GM19025 (cell line): ENCODE measurements around the gene SPATA2L.

Experiments used
- ATAC-seq: cut with Tn5 transposase; IDR thresholded peaks from one replicate; pipeline ENCODE4 v1.9.1; 2021; ENCODE audit warnings: mild to moderate bottlenecking, low read depth, moderate library complexity; ENCODE audit not compliant: unreplicated experiment

Gene SPATA2L

DNA sequence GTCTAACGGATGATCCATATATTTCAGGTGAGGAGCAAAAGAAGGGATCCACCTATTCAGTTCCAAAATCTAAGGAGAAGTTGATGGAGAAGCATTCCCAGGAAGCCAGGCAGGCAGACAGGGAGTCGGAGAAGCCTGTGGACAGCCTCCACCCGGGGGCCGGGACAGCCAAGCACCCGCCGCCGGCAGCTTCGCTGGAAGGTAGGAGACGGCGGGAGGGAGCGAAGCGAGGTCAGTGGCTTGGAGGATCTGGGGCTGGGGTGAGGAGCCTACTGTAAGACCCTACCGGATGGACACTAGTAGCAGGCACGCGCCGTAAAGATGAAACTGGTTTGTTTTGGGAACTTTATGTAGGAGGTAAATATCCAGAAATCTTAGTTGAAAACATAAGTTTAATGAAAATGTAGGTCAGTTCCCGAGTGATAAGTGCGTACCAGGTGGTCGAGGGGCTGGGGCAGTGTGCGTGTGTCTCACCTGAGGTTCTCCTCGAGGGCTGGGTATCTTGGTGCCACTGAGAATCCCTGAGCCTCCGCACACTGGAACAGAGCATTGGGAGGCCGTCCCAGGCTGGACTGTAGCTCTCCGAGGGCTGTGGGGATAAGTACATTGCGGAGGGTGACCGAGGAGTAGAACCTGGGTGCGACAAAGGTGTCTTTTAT is 43.2 kb downstream of the SPATA2L start:
- ATAC-seq, result no peak

DNA sequence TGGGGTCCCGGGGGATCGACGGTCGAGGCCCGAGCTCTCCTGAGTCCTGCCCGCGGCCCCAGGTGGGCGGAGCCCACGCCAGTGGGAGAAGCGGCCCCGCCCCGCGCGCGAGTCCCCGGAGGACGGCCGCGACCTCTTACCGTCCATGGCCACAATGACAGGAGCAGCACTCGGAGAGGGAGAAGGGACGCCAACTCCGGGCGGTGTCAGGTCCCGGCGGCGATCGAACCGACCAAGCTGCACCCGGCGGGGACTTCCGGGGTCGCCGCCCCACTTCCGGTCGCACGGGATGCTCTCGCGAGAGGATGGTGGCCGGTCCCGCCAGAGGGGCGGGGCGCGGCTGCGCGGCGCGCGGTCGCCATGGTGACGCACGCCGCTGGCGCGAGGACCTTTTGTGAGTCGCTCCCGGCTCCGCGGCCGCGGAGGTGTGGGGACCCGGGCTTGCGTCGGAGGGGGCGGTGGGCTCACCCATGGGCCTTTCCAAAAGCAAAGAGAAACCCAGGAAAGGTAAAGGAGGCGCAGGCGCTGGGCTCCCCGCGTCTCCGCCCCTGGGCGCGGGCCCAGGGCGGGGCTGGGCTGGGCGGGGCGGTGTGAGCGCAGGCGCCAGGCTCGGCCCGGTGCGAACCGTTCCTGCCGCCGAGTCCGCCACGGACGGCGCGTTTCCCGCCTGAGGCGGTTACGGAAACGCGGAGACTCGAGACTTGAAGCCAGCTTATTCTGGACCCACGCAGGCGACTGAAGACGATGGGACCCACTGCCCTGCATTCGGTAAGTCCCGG is 43.9 kb downstream of the SPATA2L start, which contains the start of the genes CHMP1A and SPATA33:
TSS of gene CHMP1A (minus strand) at position 267 of the 779 bp plus-strand sequence. CDS start at position 147, 120 bp downstream.
TSS of gene SPATA33 (plus strand) at position 395 of the 779 bp plus-strand sequence. CDS start at position 471, 76 bp downstream.
- peak; percentile 89 for ATAC-seq

DNA sequence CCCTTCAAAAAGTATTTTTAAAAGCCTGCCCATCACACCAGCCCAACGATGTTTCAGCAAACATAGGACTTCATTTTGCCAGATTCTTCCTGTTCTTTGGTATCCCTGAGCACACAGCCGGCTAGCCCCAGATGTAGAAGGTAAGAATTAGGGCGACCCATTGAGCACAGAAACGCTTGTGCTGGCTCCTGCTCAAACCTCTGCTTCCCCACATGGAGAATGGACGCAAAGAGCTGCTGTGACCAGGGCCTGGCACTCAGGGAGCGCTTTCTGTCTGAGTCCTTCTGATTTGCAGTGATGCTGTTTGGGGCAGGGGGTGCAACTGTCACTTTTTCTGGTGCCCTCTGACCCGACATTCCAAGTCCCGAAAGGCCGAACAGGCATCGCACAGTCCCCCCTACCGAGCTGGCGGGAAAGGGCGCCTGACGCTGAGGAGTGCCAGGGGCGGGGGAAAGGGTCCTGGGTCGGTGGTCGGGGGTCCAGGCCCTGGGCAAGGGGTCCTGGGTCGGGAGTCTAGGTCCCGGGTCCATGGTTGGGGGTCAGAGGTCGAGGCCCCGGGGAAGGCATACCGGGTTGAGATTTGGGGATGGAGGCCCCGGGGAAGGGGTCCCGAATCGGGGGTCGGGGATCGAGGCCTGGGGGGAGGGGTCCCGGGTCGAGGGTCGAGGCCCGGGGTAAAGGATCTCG is 44.9 kb downstream of the SPATA2L start:
- no peak for ATAC-seq

DNA sequence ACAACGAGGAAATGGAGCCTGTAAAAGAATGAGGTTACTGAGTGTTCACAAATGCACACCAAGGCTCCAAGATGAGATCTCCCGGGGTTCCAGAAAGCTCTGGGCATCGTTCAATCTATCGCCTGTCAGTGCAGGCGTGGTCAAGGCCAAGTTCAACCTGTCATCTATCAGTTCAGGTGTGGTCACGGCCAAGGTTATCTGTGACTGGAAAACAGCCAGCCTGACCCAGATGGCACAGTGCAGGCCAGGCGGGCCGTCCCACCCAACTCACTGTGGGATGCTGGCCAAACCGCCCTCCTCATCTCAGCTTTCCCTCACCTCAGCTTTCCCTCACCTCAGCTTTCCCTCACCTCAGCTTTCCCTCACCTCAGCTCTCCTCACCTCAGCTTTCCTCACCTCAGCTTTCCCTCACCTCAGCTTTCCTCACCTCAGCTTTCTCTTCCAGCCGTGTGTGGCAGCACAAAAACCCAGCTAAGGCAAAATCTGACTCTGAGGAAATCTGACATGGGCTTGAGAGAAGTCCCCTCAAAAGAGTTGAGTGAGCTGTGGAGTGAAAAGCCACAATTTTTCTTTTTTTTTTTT is 46.4 kb downstream of the SPATA2L start:
- no peak for ATAC-seq

DNA sequence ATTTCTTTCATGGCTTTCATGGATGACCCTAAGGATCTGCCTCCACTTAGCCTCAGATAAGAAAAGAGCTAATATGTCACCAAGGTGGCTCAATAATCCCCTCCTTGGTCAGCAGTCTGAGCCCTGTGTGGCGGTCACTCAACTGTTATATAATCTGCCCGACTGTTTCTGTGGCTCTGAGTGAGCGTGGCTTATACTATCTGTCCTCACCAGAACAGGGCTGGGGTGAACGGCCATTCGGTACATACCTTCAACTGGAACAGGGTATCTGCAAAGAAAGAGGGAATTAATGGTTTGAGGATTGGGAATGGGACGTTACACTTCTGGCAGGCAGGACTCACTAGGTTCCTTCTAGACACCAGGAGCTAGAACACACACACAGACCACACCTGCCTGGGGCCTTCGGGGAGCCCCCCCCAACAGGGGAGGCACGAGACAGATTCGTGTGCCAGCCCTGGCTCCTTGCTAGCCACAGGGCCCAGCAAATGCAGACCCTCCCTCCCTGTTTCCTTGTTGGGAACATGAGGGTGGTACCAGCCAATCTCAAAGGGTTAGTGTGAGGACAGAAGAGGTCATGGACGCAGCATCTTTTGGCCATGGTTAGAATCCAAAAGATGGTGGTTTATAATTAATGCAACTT is 47.7 kb downstream of the SPATA2L start:
- ATAC-seq, result no peak

GRCh38 chr16:89651584-89651983 is 49.9 kb downstream of the SPATA2L start:
- ATAC-seq, result no peak

GRCh38 chr16:89646906-89647305 is 54.6 kb downstream of the SPATA2L start:
- no peak for ATAC-seq
